ENCODE results near the gene GABRG2.

DNA sequence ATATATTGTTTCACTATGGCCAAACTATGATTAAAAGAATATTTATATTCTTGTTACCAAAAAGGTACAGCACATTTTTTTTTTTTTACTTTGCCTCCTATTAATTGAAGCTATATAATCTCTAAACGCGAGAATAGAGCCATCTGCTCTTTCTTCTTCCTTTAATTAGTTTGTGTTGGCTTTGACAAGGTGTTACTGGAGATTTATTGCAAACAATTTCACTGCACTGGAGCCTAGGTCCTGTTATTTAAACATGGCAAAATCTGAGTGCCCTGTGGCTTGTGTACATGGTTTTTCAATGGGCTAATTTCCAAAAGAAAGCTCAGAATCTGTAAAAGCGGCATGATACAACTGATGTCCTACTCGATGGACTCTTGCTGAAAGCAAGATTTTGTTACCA, 40.8 kb upstream of the GABRG2 start:
- TF ChIP-seq BHLHE40 (IDR thresholded peaks at IDR 0.05; ENCODE audit: low read length) = no peak
- no peak for TF ChIP-seq NFKBIZ (CRISPR knock-in tag; IDR thresholded peaks at IDR 0.05)
- TF ChIP-seq, protein P1, sequence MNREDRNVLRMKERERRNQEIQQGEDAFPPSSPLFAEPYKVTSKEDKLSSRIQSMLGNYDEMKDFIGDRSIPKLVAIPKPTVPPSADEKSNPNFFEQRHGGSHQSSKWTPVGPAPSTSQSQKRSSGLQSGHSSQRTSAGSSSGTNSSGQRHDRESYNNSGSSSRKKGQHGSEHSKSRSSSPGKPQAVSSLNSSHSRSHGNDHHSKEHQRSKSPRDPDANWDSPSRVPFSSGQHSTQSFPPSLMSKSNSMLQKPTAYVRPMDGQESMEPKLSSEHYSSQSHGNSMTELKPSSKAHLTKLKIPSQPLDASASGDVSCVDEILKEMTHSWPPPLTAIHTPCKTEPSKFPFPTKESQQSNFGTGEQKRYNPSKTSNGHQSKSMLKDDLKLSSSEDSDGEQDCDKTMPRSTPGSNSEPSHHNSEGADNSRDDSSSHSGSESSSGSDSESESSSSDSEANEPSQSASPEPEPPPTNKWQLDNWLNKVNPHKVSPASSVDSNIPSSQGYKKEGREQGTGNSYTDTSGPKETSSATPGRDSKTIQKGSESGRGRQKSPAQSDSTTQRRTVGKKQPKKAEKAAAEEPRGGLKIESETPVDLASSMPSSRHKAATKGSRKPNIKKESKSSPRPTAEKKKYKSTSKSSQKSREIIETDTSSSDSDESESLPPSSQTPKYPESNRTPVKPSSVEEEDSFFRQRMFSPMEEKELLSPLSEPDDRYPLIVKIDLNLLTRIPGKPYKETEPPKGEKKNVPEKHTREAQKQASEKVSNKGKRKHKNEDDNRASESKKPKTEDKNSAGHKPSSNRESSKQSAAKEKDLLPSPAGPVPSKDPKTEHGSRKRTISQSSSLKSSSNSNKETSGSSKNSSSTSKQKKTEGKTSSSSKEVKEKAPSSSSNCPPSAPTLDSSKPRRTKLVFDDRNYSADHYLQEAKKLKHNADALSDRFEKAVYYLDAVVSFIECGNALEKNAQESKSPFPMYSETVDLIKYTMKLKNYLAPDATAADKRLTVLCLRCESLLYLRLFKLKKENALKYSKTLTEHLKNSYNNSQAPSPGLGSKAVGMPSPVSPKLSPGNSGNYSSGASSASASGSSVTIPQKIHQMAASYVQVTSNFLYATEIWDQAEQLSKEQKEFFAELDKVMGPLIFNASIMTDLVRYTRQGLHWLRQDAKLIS (CRISPR knock-in tag; IDR thresholded peaks at IDR 0.05) = no peak

Data from HepG2 (cell line).